NB4 (cell line): ENCODE measurements around the gene PLCH1.

Source experiments
- POLR2A ChIP-seq: IDR thresholded peaks from 2 replicates; pipeline ENCODE4 v1.6.1; 2011; ENCODE audit warnings: mild to moderate bottlenecking; ENCODE audit not compliant: insufficient read length; ENCODE audit errors: extremely low read depth
- TF ChIP-seq, protein P1 (sequence below): IDR thresholded peaks from one replicate; pipeline ENCODE4 v1.5.1; 2012; ENCODE audit warnings: low read depth, low read length
- TF ChIP-seq, protein P2 (sequence below): IDR thresholded peaks from 2 replicates; pipeline ENCODE4 v1.6.1; 2011; ENCODE audit warnings: low read depth, low read length

DNA sequence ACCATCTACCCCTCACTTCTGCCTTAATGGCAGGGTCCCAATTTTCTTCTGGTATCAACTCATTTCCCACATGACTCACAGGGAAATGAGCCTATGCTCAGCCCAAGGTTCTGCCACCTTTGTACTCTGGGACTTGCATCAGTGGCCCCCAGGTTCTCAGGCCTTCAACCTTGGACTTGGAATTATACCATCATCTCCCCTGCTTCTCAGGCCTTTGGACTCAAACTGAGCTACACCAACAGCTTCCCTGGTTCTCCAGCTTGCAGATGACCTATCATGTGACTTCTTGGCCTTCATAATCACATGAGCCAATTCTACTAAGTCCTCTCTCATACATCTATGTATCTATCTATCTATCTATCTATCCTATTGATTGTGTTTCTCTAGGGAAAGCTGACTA is 149.5 kb downstream of the PLCH1 start:
- TF ChIP-seq, protein P1, sequence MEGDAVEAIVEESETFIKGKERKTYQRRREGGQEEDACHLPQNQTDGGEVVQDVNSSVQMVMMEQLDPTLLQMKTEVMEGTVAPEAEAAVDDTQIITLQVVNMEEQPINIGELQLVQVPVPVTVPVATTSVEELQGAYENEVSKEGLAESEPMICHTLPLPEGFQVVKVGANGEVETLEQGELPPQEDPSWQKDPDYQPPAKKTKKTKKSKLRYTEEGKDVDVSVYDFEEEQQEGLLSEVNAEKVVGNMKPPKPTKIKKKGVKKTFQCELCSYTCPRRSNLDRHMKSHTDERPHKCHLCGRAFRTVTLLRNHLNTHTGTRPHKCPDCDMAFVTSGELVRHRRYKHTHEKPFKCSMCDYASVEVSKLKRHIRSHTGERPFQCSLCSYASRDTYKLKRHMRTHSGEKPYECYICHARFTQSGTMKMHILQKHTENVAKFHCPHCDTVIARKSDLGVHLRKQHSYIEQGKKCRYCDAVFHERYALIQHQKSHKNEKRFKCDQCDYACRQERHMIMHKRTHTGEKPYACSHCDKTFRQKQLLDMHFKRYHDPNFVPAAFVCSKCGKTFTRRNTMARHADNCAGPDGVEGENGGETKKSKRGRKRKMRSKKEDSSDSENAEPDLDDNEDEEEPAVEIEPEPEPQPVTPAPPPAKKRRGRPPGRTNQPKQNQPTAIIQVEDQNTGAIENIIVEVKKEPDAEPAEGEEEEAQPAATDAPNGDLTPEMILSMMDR = no peak
- TF ChIP-seq POLR2A = no peak
- TF ChIP-seq, protein P2, sequence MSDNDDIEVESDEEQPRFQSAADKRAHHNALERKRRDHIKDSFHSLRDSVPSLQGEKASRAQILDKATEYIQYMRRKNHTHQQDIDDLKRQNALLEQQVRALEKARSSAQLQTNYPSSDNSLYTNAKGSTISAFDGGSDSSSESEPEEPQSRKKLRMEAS = no peak
